H1 (cell line): ENCODE measurements around the gene KIF4A. TPM values are rescaled to one million over a fixed set of nuclear protein-coding genes. Genes with fewer than 3 reads are reported as not detected.

Source experiments
- ASH2L ChIP-seq: fragments of 200-600, 300-600 bp; sonication (generic); IDR thresholded peaks from one replicate; pipeline ENCODE4 v1.7.1; 2017; ENCODE audit warnings: low read length
- CBX8 ChIP-seq: fragments of 300-800, 300-1000 bp; sonication (generic); IDR thresholded peaks from 2 replicates; pipeline ENCODE4 v1.7.1; 2016; ENCODE audit warnings: low read depth, low read length, borderline replicate concordance
- GTF2F1 ChIP-seq: IDR thresholded peaks from 2 replicates; pipeline ENCODE4 v1.6.1; 2012; ENCODE audit warnings: low read depth, low read length, improper control_type of control experiment, borderline replicate concordance
- SUZ12 ChIP-seq: fragments of 200-600 bp; sonication (generic); IDR thresholded peaks from 2 replicates; pipeline ENCODE4 v1.6.1; 2012; ENCODE audit warnings: mild to moderate bottlenecking, inconsistent platforms, low read length, moderate library complexity, mixed read lengths
- ZNF274 ChIP-seq: IDR thresholded peaks from 2 replicates; pipeline ENCODE4 v1.7.0; 2012; ENCODE audit warnings: low read length, borderline replicate concordance; ENCODE audit errors: extremely low read depth
- polyA plus RNA-seq, 7 experiments: library from polyadenylated mRNA; depleted of rRNA in 3 of 7; stranded (reverse) in 5 of 7; unstranded in 2 of 7; fragments of >200 nt in 5 of 7; fragments of 200-250 nt in 2 of 7; gene quantifications; 1 replicate in 5 of 7; 2 replicates in 1 of 7; 4 replicates in 1 of 7; pipeline versions ENCODE4 v1.2.1 to v1.2.3, GENCODE V29; 2011 to 2013; ENCODE audit warnings: missing spikeins in 2 of 7, mixed read lengths in 2 of 7
- total RNA-seq: library from RNA; stranded (reverse); fragmentation: NEBNext Ultra II Directional; extraction: Animal tissue kit (Norgen Biotek cat#: 25700); gene quantifications from 2 replicates; pipeline ENCODE4 v1.2.1, GENCODE V29; 2021
- TF ChIP-seq, protein P1 (sequence below): IDR thresholded peaks from 2 replicates; pipeline ENCODE4 v1.6.1; 2012; ENCODE audit warnings: low read length, inconsistent platforms

Gene KIF4A
- total and polyA plus RNA-seq, 2 of the 8 experiments (the other 6 are each of a cell fraction or from before 2014, with no cell fraction given), result 10.9 to 35.7 TPM

DNA sequence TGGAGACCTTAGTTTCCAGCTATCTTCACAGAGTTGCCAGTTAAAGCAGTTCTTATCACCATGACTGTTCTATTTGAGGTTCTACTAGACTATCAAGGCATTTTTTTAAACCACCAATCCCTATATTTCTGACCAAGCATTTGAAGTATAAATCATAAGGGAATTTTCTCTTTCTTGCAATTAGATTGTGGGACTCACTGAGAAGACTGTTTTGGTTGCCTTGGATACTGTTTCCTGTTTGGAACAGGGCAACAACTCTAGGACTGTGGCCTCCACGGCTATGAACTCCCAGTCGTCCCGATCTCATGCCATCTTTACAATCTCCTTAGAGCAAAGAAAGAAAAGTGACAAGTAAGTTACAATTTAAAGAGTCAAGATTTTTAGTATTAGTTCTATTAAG lies 11.8 kb downstream of the KIF4A start (continued):
- TF ChIP-seq CBX8, result no peak
- no peak for TF ChIP-seq ASH2L
- TF ChIP-seq, protein P1, sequence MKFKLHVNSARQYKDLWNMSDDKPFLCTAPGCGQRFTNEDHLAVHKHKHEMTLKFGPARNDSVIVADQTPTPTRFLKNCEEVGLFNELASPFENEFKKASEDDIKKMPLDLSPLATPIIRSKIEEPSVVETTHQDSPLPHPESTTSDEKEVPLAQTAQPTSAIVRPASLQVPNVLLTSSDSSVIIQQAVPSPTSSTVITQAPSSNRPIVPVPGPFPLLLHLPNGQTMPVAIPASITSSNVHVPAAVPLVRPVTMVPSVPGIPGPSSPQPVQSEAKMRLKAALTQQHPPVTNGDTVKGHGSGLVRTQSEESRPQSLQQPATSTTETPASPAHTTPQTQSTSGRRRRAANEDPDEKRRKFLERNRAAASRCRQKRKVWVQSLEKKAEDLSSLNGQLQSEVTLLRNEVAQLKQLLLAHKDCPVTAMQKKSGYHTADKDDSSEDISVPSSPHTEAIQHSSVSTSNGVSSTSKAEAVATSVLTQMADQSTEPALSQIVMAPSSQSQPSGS, result no peak
- no peak for TF ChIP-seq SUZ12
- no peak for TF ChIP-seq ZNF274
- TF ChIP-seq GTF2F1, result no peak
- TF ChIP-seq, all 59 proteins: peak for 0
